Suprapubic skin (tissue), 4 donors: ENCODE results near the gene GRID1. TPM values are rescaled to one million over a fixed set of nuclear protein-coding genes. Genes with fewer than 3 reads are reported as not detected.

Source experiments
- DNase-seq, 2 donors: peaks; one replicate each; pipeline ENCODE4 v3.0.0-alpha.2; 2019; ENCODE audit warnings: low spot score in 2 of 2
- H3K27ac ChIP-seq: fragments of 200-600 bp; sonication (generic); one replicate; pipeline ENCODE4 v1.5.1; 2019
- H3K27me3 ChIP-seq: fragments of 200-600 bp; sonication (generic); one replicate; pipeline ENCODE4 v1.5.1; 2019
- H3K36me3 ChIP-seq: fragments of 200-600 bp; sonication (generic); one replicate; pipeline ENCODE4 v1.5.1; 2019
- H3K4me1 ChIP-seq: fragments of 200-600 bp; sonication (generic); one replicate; pipeline ENCODE4 v1.5.1; 2019
- H3K4me3 ChIP-seq: fragments of 200-600 bp; sonication (generic); one replicate; pipeline ENCODE4 v1.5.1; 2019; ENCODE audit warnings: mild to moderate bottlenecking
- H3K9me3 ChIP-seq: fragments of 200-600 bp; sonication (generic); one replicate; pipeline ENCODE4 v1.5.1; 2019
- CTCF ChIP-seq, 2 donors: fragments of 200-600 bp in 1 of 2; fragments of 450-650 bp in 1 of 2; sonication (generic) in 1 of 2; IDR thresholded peaks; one replicate each; pipeline ENCODE4 v1.5.1; 2016 to 2019; ENCODE audit warnings: antibody characterized with exemption in 2 of 2, mild to moderate bottlenecking in 1 of 2, moderate library complexity in 1 of 2
- EP300 ChIP-seq: sonication (generic); formaldehyde crosslinking; IDR thresholded peaks from one replicate; pipeline ENCODE4 v1.6.1; 2017; ENCODE audit warnings: antibody characterized with exemption
- POLR2A ChIP-seq, 2 donors: fragments of 450-650 bp; IDR thresholded peaks; one replicate each; pipeline ENCODE4 v1.6.1; 2017; ENCODE audit warnings: antibody characterized with exemption in 2 of 2, mild to moderate bottlenecking in 2 of 2, moderate library complexity in 2 of 2
- POLR2AphosphoS5 ChIP-seq, 3 donors: sonication (generic); formaldehyde crosslinking; IDR thresholded peaks; one replicate each; pipeline ENCODE4 v1.6.1; 2017; ENCODE audit warnings: antibody characterized with exemption in 3 of 3
- WGBS: methylation state at CpG from one replicate; pipeline ENCODE4 v1.1.5; 2018; 5-methylcytosine and 5-hydroxymethylcytosine counted together
- total RNA-seq, 4 donors: library from RNA; depleted of rRNA; stranded (reverse); fragments of >200 nt; gene quantifications; one replicate each; pipeline ENCODE4 v1.1.0, GENCODE V29; 2016

GRID1 gene
- total RNA-seq, 4 donors from 2014 or later, result 1.8 to 3.1 (median 2.4) TPM

GRCh38 chr10:86144301-86144700 lies 222.3 kb downstream of the GRID1 start:
- WGBS, result 92% methylated on average over 8 of the region's 8 CpGs
- H3K27ac ChIP-seq, result no peak overlapping the region
- H3K9me3 ChIP-seq, result no peaks in the 10 kb centered on the region
- no peaks in the 10 kb centered on the region for H3K4me1 ChIP-seq
- DNase-seq, result no peak
- TF ChIP-seq POLR2AphosphoS5 (IDR thresholded peaks at IDR 0.05) (no peak), POLR2A (IDR thresholded peaks at IDR 0.05) (no peak), CTCF (IDR thresholded peaks at IDR 0.05) (no peak), EP300 (no peak)
- H3K27me3 ChIP-seq, result no peaks in the 10 kb centered on the region
- H3K36me3 ChIP-seq, result no peaks in the 10 kb centered on the region
- no peak overlapping the region for H3K4me3 ChIP-seq

DNA sequence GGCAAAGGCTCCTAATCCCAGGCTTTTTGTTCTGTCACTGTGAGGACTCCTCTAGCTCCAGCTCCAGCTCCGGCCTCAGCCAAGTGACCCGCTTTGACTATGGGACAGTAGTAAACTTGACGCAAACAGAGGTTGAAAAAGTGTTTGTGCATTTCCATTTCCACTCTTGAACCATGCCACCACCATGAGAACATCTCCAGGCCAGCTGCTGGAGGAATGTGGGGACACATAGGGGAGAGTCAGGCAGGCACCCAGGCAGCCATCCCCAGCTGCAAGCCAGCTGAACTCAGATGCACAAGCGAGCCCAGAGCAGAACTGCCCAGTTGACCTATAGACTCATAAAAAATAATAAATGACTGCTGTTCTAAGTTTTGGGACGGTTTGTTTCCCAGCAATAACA lies 224.7 kb downstream of the GRID1 start:
- WGBS, result 75% methylated on average over 5 of the region's 5 CpGs
- Histone ChIP-seq H3K27ac (no peak overlapping the region), H3K27me3 (no peaks in the 10 kb centered on the region), H3K9me3 (no peaks in the 10 kb centered on the region), H3K4me1 (no peaks in the 10 kb centered on the region), H3K4me3 (no peak overlapping the region), H3K36me3 (no peaks in the 10 kb centered on the region)
- TF ChIP-seq EP300 (no peak), POLR2AphosphoS5 (IDR thresholded peaks at IDR 0.05) (no peak), POLR2A (IDR thresholded peaks at IDR 0.05) (no peak), CTCF (IDR thresholded peaks at IDR 0.05) (no peak)
- DNase-seq, result no peak

DNA sequence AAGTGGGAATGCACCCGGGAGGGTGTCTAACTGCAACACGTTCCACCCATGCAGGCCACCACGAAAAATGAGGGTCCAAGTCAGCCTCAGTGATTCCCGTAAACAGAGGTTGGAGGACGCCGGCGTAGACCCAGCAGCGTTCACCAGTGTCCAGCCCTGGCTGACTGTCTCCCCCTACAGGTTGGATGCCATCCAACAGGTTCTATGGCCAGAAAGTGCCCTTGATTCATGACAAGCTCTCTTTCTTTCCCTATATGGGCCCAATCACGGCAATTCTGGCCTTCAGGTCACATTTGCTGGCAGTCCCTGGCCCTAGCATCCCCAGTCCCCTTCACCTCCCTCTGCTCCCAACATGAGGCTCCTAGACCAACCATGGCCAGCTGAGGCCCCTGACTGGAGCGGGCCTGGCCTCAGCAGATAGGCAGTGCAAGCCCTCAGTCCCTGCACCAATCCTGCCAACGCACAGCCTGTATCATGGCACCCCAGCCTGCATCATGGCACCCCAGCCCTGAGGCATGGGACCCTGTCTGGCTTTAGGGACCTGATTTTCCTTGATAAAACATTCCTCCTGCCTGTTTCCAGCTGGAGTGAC lies 227.4 kb downstream of the GRID1 start:
- Histone ChIP-seq H3K4me3 (no peak overlapping the region), H3K27me3 (no peaks in the 10 kb centered on the region), H3K36me3 (no peaks in the 10 kb centered on the region), H3K4me1 (no peaks in the 10 kb centered on the region), H3K9me3 (no peaks in the 10 kb centered on the region), H3K27ac (no peak overlapping the region)
- DNase-seq, result no peak
- 81% methylated on average over 9 of the region's 11 CpGs for WGBS
- TF ChIP-seq POLR2A (IDR thresholded peaks at IDR 0.05) (no peak), POLR2AphosphoS5 (IDR thresholded peaks at IDR 0.05) (no peak)

GRCh38 chr10:86138551-86139065 lies 228.0 kb downstream of the GRID1 start:
- Histone ChIP-seq H3K4me3 (no peak overlapping the region), H3K27ac (no peak overlapping the region), H3K27me3 (no peaks in the 10 kb centered on the region), H3K36me3 (no peaks in the 10 kb centered on the region), H3K9me3 (no peaks in the 10 kb centered on the region), H3K4me1 (no peaks in the 10 kb centered on the region)
- 93% methylated on average over 18 of the region's 18 CpGs for WGBS
- no peak for DNase-seq
- no peak for TF ChIP-seq EP300
- TF ChIP-seq POLR2AphosphoS5 (IDR thresholded peaks at IDR 0.05), result no peak
- TF ChIP-seq CTCF (IDR thresholded peaks at IDR 0.05), result no peak
- TF ChIP-seq POLR2A (IDR thresholded peaks at IDR 0.05), result no peak

DNA sequence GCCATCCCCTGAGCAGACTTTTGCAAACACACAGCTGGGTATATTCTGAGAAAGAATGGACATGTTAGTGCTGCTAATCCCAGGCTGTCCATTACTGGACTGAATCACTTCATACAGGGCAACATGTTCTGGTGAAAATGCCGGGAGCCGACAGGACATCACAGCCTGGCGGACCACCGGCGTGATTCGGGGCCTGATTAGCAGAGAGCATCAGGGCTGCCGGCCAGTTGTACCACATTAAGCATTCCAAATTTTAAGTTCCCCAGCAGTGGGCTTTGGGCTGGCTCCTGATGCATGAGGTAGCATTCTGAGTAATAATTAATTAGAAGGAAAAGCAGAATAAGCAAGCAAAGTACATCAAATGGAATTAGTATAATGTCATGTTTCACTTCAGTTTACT lies 229.0 kb downstream of the GRID1 start:
- WGBS, result 93% methylated on average over 7 of the region's 7 CpGs
- no peaks in the 10 kb centered on the region for H3K4me1 ChIP-seq

More for the DNA sequence above, 229.0 kb downstream of the GRID1 start:
- H3K27ac ChIP-seq, result no peak overlapping the region
- H3K9me3 ChIP-seq, result no peaks in the 10 kb centered on the region
- TF ChIP-seq CTCF (IDR thresholded peaks at IDR 0.05) (no peak), POLR2A (IDR thresholded peaks at IDR 0.05) (no peak), EP300 (no peak), POLR2AphosphoS5 (IDR thresholded peaks at IDR 0.05) (no peak)
- H3K27me3 ChIP-seq, result no peaks in the 10 kb centered on the region
- no peak overlapping the region for H3K4me3 ChIP-seq
- no peaks in the 10 kb centered on the region for H3K36me3 ChIP-seq
- DNase-seq, result no peak
